Inflammatory macrophage treated with lipopolysaccharide for 4 hours (primary cell): Measurements from ENCODE around the gene APCDD1.
A peak's percentile ranks its signal among the peaks of the same experiment; 100 is the strongest.
"Not testable (repeated sequence)": the region's sequence is repeated elsewhere in the genome, so short reads cannot be mapped to it uniquely, and the experiment has no call there.

ENCODE experiments used
- DNase-seq: peaks from one replicate; pipeline ENCODE4 v3.0.0-alpha.2; 2020

The APCDD1 gene

GRCh38 chr18:10499230-10499629 is 44.8 kb downstream of the APCDD1 start:
- peak; percentile 85 for DNase-seq

- no peak for DNase-seq
These were observed 45.6 kb downstream of the APCDD1 start for GRCh38 chr18:10500038-10500437.

GRCh38 chr18:10504723-10505122 is 50.3 kb downstream of the APCDD1 start:
- DNase-seq, result no peak

- not testable (repeated sequence) for DNase-seq
These were observed 51.5 kb downstream of the APCDD1 start for GRCh38 chr18:10505892-10506291.

GRCh38 chr18:10508591-10508990 is 54.2 kb downstream of the APCDD1 start:
- peak; percentile 57 for DNase-seq

GRCh38 chr18:10511236-10511635 is 56.8 kb downstream of the APCDD1 start:
- DNase-seq, result no peak

GRCh38 chr18:10514082-10514481 is 59.6 kb downstream of the APCDD1 start:
- no peak for DNase-seq

- DNase-seq, result no peak
These were observed 60.2 kb downstream of the APCDD1 start for GRCh38 chr18:10514601-10515000.

- DNase-seq, result peak; percentile 23
These were observed 61.0 kb downstream of the APCDD1 start for GRCh38 chr18:10515456-10515855.

- DNase-seq, result no peak
These were observed 61.6 kb downstream of the APCDD1 start for GRCh38 chr18:10516078-10516477.

- peak; percentile 51 for DNase-seq
These were observed 64.3 kb downstream of the APCDD1 start for GRCh38 chr18:10518595-10519255.

GRCh38 chr18:10519366-10519765 is 64.9 kb downstream of the APCDD1 start:
- DNase-seq, result no peak

GRCh38 chr18:10519999-10520935 is 65.8 kb downstream of the APCDD1 start:
- peak; percentile 86 for DNase-seq

- no peak for DNase-seq
These were observed 67.1 kb downstream of the APCDD1 start for GRCh38 chr18:10521566-10521965.

- DNase-seq, result no peak
These were observed 68.1 kb downstream of the APCDD1 start for GRCh38 chr18:10522574-10522973.

- no peak for DNase-seq
These were observed 69.1 kb downstream of the APCDD1 start for GRCh38 chr18:10523544-10523943.

- DNase-seq, result peak; percentile 64
These were observed 70.3 kb downstream of the APCDD1 start for GRCh38 chr18:10524507-10525370.

GRCh38 chr18:10525371-10525691 is 70.9 kb downstream of the APCDD1 start:
- no peak for DNase-seq

- DNase-seq, result peak; percentile 97
These were observed 71.5 kb downstream of the APCDD1 start, which contains the start of gene NAPG for GRCh38 chr18:10525697-10526560. Gene NAPG (plus strand): TSS chr18:10526027. CDS start chr18:10526103, 76 bp downstream.

- DNase-seq, result no peak
These were observed 72.1 kb downstream of the APCDD1 start for GRCh38 chr18:10526561-10526949.

GRCh38 chr18:10528439-10528838 is 74.0 kb downstream of the APCDD1 start:
- DNase-seq, result no peak

GRCh38 chr18:10530002-10530401 is 75.6 kb downstream of the APCDD1 start:
- peak; percentile 64 for DNase-seq
